H1 (cell line): ENCODE results near the gene SLC9A3. TPM values are rescaled to one million over a fixed set of nuclear protein-coding genes. Genes with fewer than 3 reads are reported as not detected.

ENCODE experiments used
- CTCF ChIA-PET: fragments of 300-600 bp; sonication (Branson Sonifier 250); formaldehyde crosslinking; loops from one replicate; lab custom pipeline; 2021; ENCODE audit not compliant: partially characterized antibody; lab: Charles Lee
- POLR2A ChIA-PET: fragments of 300-600 bp; sonication (Branson Sonifier 250); formaldehyde crosslinking; loops from one replicate; lab custom pipeline; 2021; ENCODE audit warnings: inconsistent platforms; ENCODE audit not compliant: partially characterized antibody; lab: Charles Lee
- DNase-seq, 2 experiments: peaks; one replicate each; pipeline versions ENCODE4 v3.0.0 to v3.0.0-alpha.2; 2010 to 2022; ENCODE audit warnings: low spot score in 2 of 2, low read depth in 1 of 2, mixed read lengths in 1 of 2
- FAIRE-seq: peaks from 2 replicates; lab custom pipeline; 2011; peaks lifted over from hg19 to GRCh38; lab: Jason Lieb, UNC
- H2AFZ ChIP-seq: 2 replicates; pipeline ENCODE4 v1.8.1; 2012; ENCODE audit warnings: low read length, inconsistent platforms
- H2AK5ac ChIP-seq: 2 replicates; pipeline ENCODE4 v1.6.1; 2013; ENCODE audit warnings: low read depth, low read length
- H2BK120ac ChIP-seq: replicated peaks from 2 replicates; pipeline ENCODE3; 2013; ENCODE audit warnings: low read depth, low read length, inconsistent platforms
- H2BK12ac ChIP-seq: 2 replicates; pipeline ENCODE4 v1.6.1; 2013; ENCODE audit warnings: low read depth, low read length
- H2BK15ac ChIP-seq: 2 replicates; pipeline ENCODE4 v1.6.1; 2013; ENCODE audit warnings: low read length
- H2BK20ac ChIP-seq: 2 replicates; pipeline ENCODE4 v1.6.1; 2013; ENCODE audit warnings: low read length
- H2BK5ac ChIP-seq: 2 replicates; pipeline ENCODE4 v1.6.1; 2013; ENCODE audit warnings: low read depth, low read length
- H3K14ac ChIP-seq: 2 replicates; pipeline ENCODE4 v1.6.1; 2013; ENCODE audit warnings: inconsistent platforms; ENCODE audit not compliant: insufficient read length
- H3K18ac ChIP-seq: 2 replicates; pipeline ENCODE4 v1.6.1; 2013; ENCODE audit warnings: low read length; ENCODE audit errors: extremely low read depth
- H3K23ac ChIP-seq: 2 replicates; pipeline ENCODE4 v1.6.1; 2013; ENCODE audit warnings: inconsistent platforms; ENCODE audit not compliant: insufficient read length
- H3K23me2 ChIP-seq: 2 replicates; pipeline ENCODE4 v1.6.1; 2013; ENCODE audit warnings: low read depth, low read length
- H3K27ac ChIP-seq: 2 replicates; pipeline ENCODE4 v1.6.1; 2011; ENCODE audit warnings: low read depth, low read length, inconsistent platforms
- H3K27me3 ChIP-seq, 4 experiments: replicated peaks in 1 of 4; 1 replicate in 1 of 4; 2 replicates in 3 of 4; pipeline versions ENCODE4 v1.6.1 to v1.8.1; 2011 to 2013; ENCODE audit warnings: low read length in 3 of 4, mild to moderate bottlenecking in 3 of 4, inconsistent platforms in 2 of 4, mixed read lengths in 2 of 4, moderate library complexity in 1 of 4; ENCODE audit not compliant: control insufficient read depth in 3 of 4, insufficient read depth in 3 of 4; ENCODE audit errors: extremely low read depth in 1 of 4
- H3K36me3 ChIP-seq, 4 experiments: 2 replicates each; pipeline versions ENCODE4 v1.6.1 to v1.8.1; 2011 to 2013; ENCODE audit warnings: mild to moderate bottlenecking in 4 of 4, low read length in 3 of 4, moderate library complexity in 2 of 4, control low read depth in 1 of 4, inconsistent platforms in 1 of 4; ENCODE audit not compliant: insufficient read depth in 4 of 4, control insufficient read depth in 2 of 4
- H3K4ac ChIP-seq: replicated peaks from 2 replicates; pipeline ENCODE3; 2013; ENCODE audit warnings: low read length, low read depth, mixed read lengths, inconsistent platforms; ENCODE audit not compliant: insufficient read length
- H3K4me1 ChIP-seq, 4 experiments: replicated peaks in 1 of 4; 1 replicate in 1 of 4; 2 replicates in 3 of 4; pipeline versions ENCODE4 v1.6.1 to v1.8.1; 2011 to 2013; ENCODE audit warnings: low read length in 3 of 4, inconsistent platforms in 2 of 4, mixed read lengths in 1 of 4; ENCODE audit not compliant: insufficient read depth in 4 of 4, control insufficient read depth in 3 of 4
- H3K4me2 ChIP-seq, 2 experiments: 2 replicates each; pipeline versions ENCODE4 v1.6.1 to v1.8.1; 2011 to 2013; ENCODE audit warnings: low read depth in 2 of 2, low read length in 2 of 2, control low read depth in 1 of 2, inconsistent platforms in 1 of 2, mild to moderate bottlenecking in 1 of 2; ENCODE audit not compliant: insufficient read depth in 1 of 2
- H3K4me3 ChIP-seq, 4 experiments: fragments of 200-600, 300-600 bp in 1 of 4; sonication (generic), shearing (Covaris generic), sonication (Bioruptor Twin) in 1 of 4; 2 replicates each; pipeline versions ENCODE4 v1.5.1 to v1.8.1; 2011 to 2016; ENCODE audit warnings: low read length in 4 of 4, low read depth in 3 of 4, control low read depth in 2 of 4, inconsistent platforms in 2 of 4, mild to moderate bottlenecking in 2 of 4, mixed read lengths in 1 of 4, moderate library complexity in 1 of 4; ENCODE audit not compliant: insufficient read depth in 2 of 4; ENCODE audit errors: extremely low read depth in 1 of 4
- H3K56ac ChIP-seq: replicated peaks from 2 replicates; pipeline ENCODE3; 2013; ENCODE audit warnings: low read depth, mild to moderate bottlenecking, mixed read lengths, low read length, inconsistent platforms; ENCODE audit not compliant: insufficient read length
- H3K79me1 ChIP-seq: 2 replicates; pipeline ENCODE4 v1.6.1; 2013; ENCODE audit warnings: low read depth, low read length, control low read depth
- H3K79me2 ChIP-seq, 2 experiments: 2 replicates each; pipeline versions ENCODE4 v1.6.1 to v1.8.1; 2012 to 2013; ENCODE audit warnings: low read length in 2 of 2, mild to moderate bottlenecking in 2 of 2, inconsistent platforms in 1 of 2; ENCODE audit not compliant: insufficient read depth in 2 of 2, control insufficient read depth in 1 of 2
- H3K9ac ChIP-seq, 4 experiments: replicated peaks in 1 of 4; 1 replicate in 1 of 4; 2 replicates in 3 of 4; pipeline versions ENCODE4 v1.6.1 to v1.8.1; 2011 to 2013; ENCODE audit warnings: low read depth in 3 of 4, low read length in 3 of 4, control low read depth in 2 of 4, mild to moderate bottlenecking in 2 of 4, moderate library complexity in 2 of 4, inconsistent platforms in 1 of 4; ENCODE audit errors: extremely low read depth in 1 of 4
- H3K9me3 ChIP-seq, 2 experiments: 2 replicates each; pipeline versions ENCODE4 v1.6.1 to v1.8.1; 2012 to 2013; ENCODE audit warnings: mild to moderate bottlenecking in 2 of 2, moderate library complexity in 2 of 2, control low read depth in 1 of 2, inconsistent platforms in 1 of 2, low read depth in 1 of 2, low read length in 1 of 2, mixed read lengths in 1 of 2; ENCODE audit not compliant: insufficient read depth in 2 of 2
- H4K20me1 ChIP-seq, 2 experiments: replicated peaks in 1 of 2; 2 replicates each; pipeline versions ENCODE3 to v1.8.1; 2011 to 2013; ENCODE audit warnings: inconsistent platforms in 2 of 2, low read length in 2 of 2, mild to moderate bottlenecking in 1 of 2; ENCODE audit not compliant: insufficient read depth in 2 of 2, control insufficient read depth in 1 of 2
- H4K5ac ChIP-seq: 2 replicates; pipeline ENCODE4 v1.6.1; 2013; ENCODE audit warnings: low read length, low read depth, mixed read lengths, inconsistent platforms; ENCODE audit not compliant: insufficient read length
- H4K8ac ChIP-seq: 2 replicates; pipeline ENCODE4 v1.8.0; 2013; ENCODE audit warnings: mild to moderate bottlenecking, moderate library complexity, low read length, inconsistent platforms; ENCODE audit not compliant: insufficient read depth; ENCODE audit errors: extremely low read depth
- H4K91ac ChIP-seq: replicated peaks from 2 replicates; pipeline ENCODE3; 2013; ENCODE audit warnings: low read length, mixed read lengths, inconsistent platforms; ENCODE audit not compliant: insufficient read length
- BCL11A ChIP-seq, 2 experiments: IDR thresholded peaks; one replicate each; pipeline ENCODE4 v1.6.1; 2011; ENCODE audit warnings: low read depth in 2 of 2, low read length in 2 of 2, mild to moderate bottlenecking in 2 of 2
- CBX8 ChIP-seq: fragments of 300-800, 300-1000 bp; sonication (generic); IDR thresholded peaks from 2 replicates; pipeline ENCODE4 v1.7.1; 2016; ENCODE audit warnings: low read depth, low read length, borderline replicate concordance
- CEBPB ChIP-seq: IDR thresholded peaks from 2 replicates; pipeline ENCODE4 v1.6.1; 2012; ENCODE audit warnings: low read depth, low read length
- EGR1 ChIP-seq: IDR thresholded peaks from 2 replicates; pipeline ENCODE4 v1.6.1; 2011; ENCODE audit warnings: low read depth, low read length, borderline replicate concordance
- HDAC2 ChIP-seq, 2 experiments: fragments of 300-600 bp in 1 of 2; sonication (generic) in 1 of 2; IDR thresholded peaks; 2 replicates each; pipeline ENCODE4 v1.6.1; 2011 to 2012; ENCODE audit warnings: low read depth in 2 of 2, low read length in 2 of 2, mild to moderate bottlenecking in 2 of 2, moderate library complexity in 2 of 2, borderline replicate concordance in 1 of 2, inconsistent platforms in 1 of 2
- HDAC6 ChIP-seq: IDR thresholded peaks from one replicate; pipeline ENCODE4 v1.7.1; 2012; ENCODE audit warnings: low read depth, mild to moderate bottlenecking, inconsistent platforms, low read length, moderate library complexity
- JUND ChIP-seq: IDR thresholded peaks from 2 replicates; pipeline ENCODE4 v1.6.1; 2011; ENCODE audit warnings: mild to moderate bottlenecking, improper control_type of control experiment, low read length
- KDM4A ChIP-seq: IDR thresholded peaks from one replicate; pipeline ENCODE4 v1.7.1; 2012; ENCODE audit warnings: low read depth, mild to moderate bottlenecking, moderate library complexity, low read length, inconsistent platforms; ENCODE audit not compliant: severe bottlenecking
- KDM5A ChIP-seq: fragments of 200-600 bp; IDR thresholded peaks from 2 replicates; pipeline ENCODE4 v1.7.1; 2012; ENCODE audit warnings: mild to moderate bottlenecking, low read length, inconsistent platforms, mixed read lengths
- NRF1 ChIP-seq: IDR thresholded peaks from 2 replicates; pipeline ENCODE4 v1.6.1; 2011; ENCODE audit warnings: mild to moderate bottlenecking, low read depth, low read length, improper control_type of control experiment
- POU5F1 ChIP-seq: IDR thresholded peaks from 2 replicates; pipeline ENCODE4 v1.6.1; 2011; ENCODE audit warnings: low read depth, mild to moderate bottlenecking, low read length, moderate library complexity
- RAD21 ChIP-seq, 2 experiments: IDR thresholded peaks in 1 of 2; conservative IDR thresholded peaks in 1 of 2; 2 replicates each; pipeline ENCODE4 v1.6.1; 2011; ENCODE audit warnings: low read depth in 2 of 2, low read length in 2 of 2, improper control_type of control experiment in 1 of 2, inconsistent platforms in 1 of 2, mild to moderate bottlenecking in 1 of 2, moderate library complexity in 1 of 2
- TAF1 ChIP-seq: IDR thresholded peaks from 2 replicates; pipeline ENCODE4 v1.6.1; 2011; ENCODE audit warnings: mild to moderate bottlenecking, low read depth, low read length
- TEAD4 ChIP-seq: IDR thresholded peaks from 2 replicates; pipeline ENCODE4 v1.6.1; 2012; ENCODE audit warnings: low read depth, low read length, inconsistent platforms, mixed read lengths
- WGBS, 2 experiments: shearing (Covaris generic) in 1 of 2; methylation state at CpG; one replicate each; pipeline versions ENCODE4 v1.1.6 to v1.1.7; 2013 to 2015; ENCODE audit warnings: low lambda C conversion rate in 2 of 2, mixed read lengths in 2 of 2, inconsistent platforms in 1 of 2, low coverage in 1 of 2, missing lambda C conversion rate in 1 of 2; ENCODE audit not compliant: insufficient replicate concordance in 2 of 2, insufficient coverage in 1 of 2, insufficient read length in 1 of 2; ENCODE audit errors: extremely low coverage in 1 of 2, missing lambda C conversion rate in 1 of 2; 5-methylcytosine and 5-hydroxymethylcytosine counted together
- polyA plus RNA-seq, 7 experiments: library from polyadenylated mRNA; depleted of rRNA in 3 of 7; stranded (reverse) in 5 of 7; unstranded in 2 of 7; fragments of >200 nt in 5 of 7; fragments of 200-250 nt in 2 of 7; gene quantifications; 1 replicate in 5 of 7; 2 replicates in 1 of 7; 4 replicates in 1 of 7; pipeline versions ENCODE4 v1.2.1 to v1.2.3, GENCODE V29; 2011 to 2013; ENCODE audit warnings: missing spikeins in 2 of 7, mixed read lengths in 2 of 7
- total RNA-seq: library from RNA; stranded (reverse); fragmentation: NEBNext Ultra II Directional; extraction: Animal tissue kit (Norgen Biotek cat#: 25700); gene quantifications from 2 replicates; pipeline ENCODE4 v1.2.1, GENCODE V29; 2021

SLC9A3 gene
- total and polyA plus RNA-seq, 2 of the 8 experiments (the other 6 are each of a cell fraction or from before 2014, with no cell fraction given): 0.95 to 1.0 TPM

- H3K36me3 ChIP-seq: no peaks in the 10 kb centered on the region
- H3K9me3 ChIP-seq: no peaks in the 10 kb centered on the region
- no peak overlapping the region for H3K14ac ChIP-seq
- no peaks in the 10 kb centered on the region for H3K79me2 ChIP-seq
- H4K91ac ChIP-seq: no peak overlapping the region
- H2AFZ ChIP-seq: no peak overlapping the region
- H2BK15ac ChIP-seq: no peak overlapping the region
- no peaks in the 10 kb centered on the region for H3K23me2 ChIP-seq
- H4K20me1 ChIP-seq: peaks cover 0 to 2% of the 10 kb centered on the region in 2 experiments
- no peak overlapping the region for H3K23ac ChIP-seq
- WGBS, 2 experiments: 81% methylated on average over 13 of the region's 25 CpGs; no CpG with 5 or more reads in 1 of the 2 experiments
- ChIA-PET CTCF (interaction anchor here (0.9 to 2.6 kb wide), 10 partner anchors 10 to 133 kb away, joined by 3 to 10 read pairs (median 4); no protein-coding TSS in a partner anchor), POLR2A (no interaction called here)
- no peak overlapping the region for H3K18ac ChIP-seq
- H2BK5ac ChIP-seq: no peak overlapping the region
- no peak overlapping the region for H4K8ac ChIP-seq
- H3K4me3 ChIP-seq: no peak overlapping the region
- FAIRE-seq (no peak), DNase-seq (no peak)
- no peaks in the 10 kb centered on the region for H3K4me1 ChIP-seq
- no peak overlapping the region for H2BK20ac ChIP-seq
- no peak overlapping the region for H2AK5ac ChIP-seq
- no peaks in the 10 kb centered on the region for H3K79me1 ChIP-seq
- no peak overlapping the region for H2BK120ac ChIP-seq
- no peak overlapping the region for H3K4ac ChIP-seq
- no peak overlapping the region for H3K27ac ChIP-seq
- H3K4me2 ChIP-seq: no peak overlapping the region
- H4K5ac ChIP-seq: no peak overlapping the region
- H3K9ac ChIP-seq: no peak overlapping the region
- no peak overlapping the region for H3K56ac ChIP-seq
- no peaks in the 10 kb centered on the region; a peak in 2 of 7 replicates for H3K27me3 ChIP-seq
- H2BK12ac ChIP-seq: no peak overlapping the region
- TF ChIP-seq HDAC6: no peak
- no peak for TF ChIP-seq NRF1
- TF ChIP-seq KDM4A: no peak
- no peak for TF ChIP-seq CBX8
- no peak for TF ChIP-seq EGR1
- TF ChIP-seq RAD21 (IDR thresholded peaks at IDR 0.05 in 1 of 2, conservative IDR thresholded peaks at IDR 0.05 in 1 of 2; ENCODE audit: low read depth in 2 of 2, low read length in 2 of 2): no peak
- TF ChIP-seq CEBPB: no peak
- TF ChIP-seq HDAC2 (IDR thresholded peaks at IDR 0.05; ENCODE audit: borderline replicate concordance in 1 of 2, low read depth in 2 of 2, low read length in 2 of 2): no peak
- no peak for TF ChIP-seq KDM5A
- TF ChIP-seq POU5F1: no peak
- TF ChIP-seq JUND: no peak
- TF ChIP-seq TAF1: no peak
- no peak for TF ChIP-seq TEAD4
- no peak for TF ChIP-seq BCL11A (IDR thresholded peaks at IDR 0.05; ENCODE audit: low read depth in 2 of 2, low read length in 2 of 2)
These were observed 15.3 kb upstream of the SLC9A3 start for GRCh38 chr5:539469-540070.
